ENCODE results near the gene PYGO2. TPM values are rescaled to one million over a fixed set of nuclear protein-coding genes. Genes with fewer than 3 reads are reported as not detected.
A peak's percentile ranks its signal among the peaks of the same experiment; 100 is the strongest.

Gene PYGO2
- total RNA-seq, 2 donors from 2014 or later: 44.1 to 44.6 TPM

- H3K27me3 ChIP-seq (replicated peaks; ENCODE audit: insufficient read depth): no peaks in the 10 kb centered on the region
- intact Hi-C loops (cut with DNase I): no loop called here
- peak; percentile 81 for TF ChIP-seq POLR2AphosphoS5 (IDR thresholded peaks at IDR 0.05)
- peak; percentile 50 for TF ChIP-seq POLR2A (IDR thresholded peaks at IDR 0.05)
- TF ChIP-seq, protein P1, sequence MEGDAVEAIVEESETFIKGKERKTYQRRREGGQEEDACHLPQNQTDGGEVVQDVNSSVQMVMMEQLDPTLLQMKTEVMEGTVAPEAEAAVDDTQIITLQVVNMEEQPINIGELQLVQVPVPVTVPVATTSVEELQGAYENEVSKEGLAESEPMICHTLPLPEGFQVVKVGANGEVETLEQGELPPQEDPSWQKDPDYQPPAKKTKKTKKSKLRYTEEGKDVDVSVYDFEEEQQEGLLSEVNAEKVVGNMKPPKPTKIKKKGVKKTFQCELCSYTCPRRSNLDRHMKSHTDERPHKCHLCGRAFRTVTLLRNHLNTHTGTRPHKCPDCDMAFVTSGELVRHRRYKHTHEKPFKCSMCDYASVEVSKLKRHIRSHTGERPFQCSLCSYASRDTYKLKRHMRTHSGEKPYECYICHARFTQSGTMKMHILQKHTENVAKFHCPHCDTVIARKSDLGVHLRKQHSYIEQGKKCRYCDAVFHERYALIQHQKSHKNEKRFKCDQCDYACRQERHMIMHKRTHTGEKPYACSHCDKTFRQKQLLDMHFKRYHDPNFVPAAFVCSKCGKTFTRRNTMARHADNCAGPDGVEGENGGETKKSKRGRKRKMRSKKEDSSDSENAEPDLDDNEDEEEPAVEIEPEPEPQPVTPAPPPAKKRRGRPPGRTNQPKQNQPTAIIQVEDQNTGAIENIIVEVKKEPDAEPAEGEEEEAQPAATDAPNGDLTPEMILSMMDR (IDR thresholded peaks at IDR 0.05): peak in 1 of 4 experiments; percentile 6
- 32% methylated on average over 17 of the region's 17 CpGs for WGBS
- peak overlapping the region; percentile 68 to 97 for H3K4me3 ChIP-seq
- H3K27ac ChIP-seq: peak overlapping the region; percentile 100
- no peaks in the 10 kb centered on the region for H3K36me3 ChIP-seq
- peak; percentile 93 for DNase-seq (ENCODE audit: low spot score)
- H3K9me3 ChIP-seq: no peaks in the 10 kb centered on the region
- peaks cover 31% of the 10 kb centered on the region for H3K4me1 ChIP-seq (replicated peaks)
Measured at GRCh38 chr1:155005076-155006011, 43.8 kb upstream of the PYGO2 start.

DNA sequence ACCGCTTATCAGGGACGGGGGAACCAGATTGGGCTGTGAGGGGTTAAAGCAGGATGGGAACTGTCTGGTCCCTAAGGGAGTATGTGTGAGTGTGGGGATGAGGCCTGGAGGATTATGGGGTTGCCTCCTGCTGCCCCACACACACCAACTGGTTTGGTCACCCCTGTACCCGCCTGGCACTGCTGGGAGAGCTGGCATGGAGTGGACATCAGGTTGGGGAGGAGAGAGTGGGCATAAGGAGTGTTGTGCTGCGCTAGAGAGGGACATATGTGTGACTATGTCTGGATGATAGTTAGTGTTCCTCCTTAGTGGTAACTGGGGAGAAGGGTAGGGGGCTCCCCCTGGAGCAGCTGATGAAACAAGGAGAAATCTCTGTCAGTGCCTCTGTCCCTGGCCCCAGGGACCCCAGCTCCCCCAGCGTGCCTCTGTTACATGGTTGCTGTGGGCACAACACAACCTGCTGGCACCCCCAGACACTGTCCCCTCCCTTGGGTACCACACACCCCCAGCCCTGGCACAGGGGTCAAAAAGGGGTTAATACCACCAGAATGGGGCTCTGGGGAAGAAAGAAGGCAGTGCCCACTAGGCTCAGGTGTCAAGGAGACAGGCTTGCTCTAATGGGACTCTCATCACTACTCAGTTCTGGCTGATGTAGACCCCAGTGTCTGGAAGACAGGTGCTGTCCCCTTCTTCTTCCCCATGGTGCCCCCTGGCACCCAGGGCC, 42.9 kb upstream of the PYGO2 start:
- DNase-seq (ENCODE audit: low spot score): no peak
- intact Hi-C loops (cut with DNase I): no loop called here
- WGBS: 21% methylated on average over 5 of the region's 5 CpGs
- peak; percentile 7 for TF ChIP-seq POLR2A (IDR thresholded peaks at IDR 0.05)
- no peak for TF ChIP-seq POLR2AphosphoS5 (IDR thresholded peaks at IDR 0.05)
- TF ChIP-seq, protein P1 (IDR thresholded peaks at IDR 0.05): no peak
- Histone ChIP-seq H3K9me3 (no peaks in the 10 kb centered on the region), H3K27me3 (replicated peaks; ENCODE audit: insufficient read depth) (no peaks in the 10 kb centered on the region), H3K4me1 (replicated peaks) (peaks cover 32% of the 10 kb centered on the region), H3K4me3 (peak overlapping the region; percentile 68 to 97), H3K36me3 (no peaks in the 10 kb centered on the region), H3K27ac (peak overlapping the region; percentile 100)

DNA sequence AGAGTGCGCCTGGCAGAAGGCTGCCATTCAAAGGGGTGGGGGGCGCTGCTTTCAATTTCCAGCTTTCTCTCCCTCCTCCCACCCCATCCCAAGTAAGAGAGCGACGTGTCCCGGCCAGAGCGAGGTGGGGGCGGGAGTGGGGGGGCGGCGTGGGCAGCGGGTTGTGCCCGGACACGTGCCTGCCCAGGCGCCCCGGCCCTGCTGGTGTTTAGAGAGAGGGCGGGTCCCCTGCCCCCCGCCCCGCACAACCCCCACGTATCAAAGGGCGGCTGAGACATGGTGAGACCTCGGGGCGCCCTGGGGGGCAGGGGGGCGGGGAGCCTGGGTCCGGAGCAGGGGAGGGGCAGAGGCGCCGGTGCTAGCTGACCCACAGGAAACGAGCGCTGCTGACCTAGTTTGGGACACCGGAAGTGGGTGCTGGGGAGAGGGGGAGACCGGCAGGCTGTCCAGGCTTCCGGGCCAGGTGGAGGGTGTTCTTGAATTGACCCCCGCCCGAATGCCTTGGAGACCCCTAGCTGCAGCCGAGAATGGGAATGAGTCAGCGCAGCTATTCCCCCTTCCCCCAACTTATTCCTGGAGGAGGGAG, 42.3 kb upstream of the PYGO2 start:
- no peaks in the 10 kb centered on the region for H3K27me3 ChIP-seq (replicated peaks; ENCODE audit: insufficient read depth)
- no peaks in the 10 kb centered on the region for H3K9me3 ChIP-seq
- no peaks in the 10 kb centered on the region for H3K36me3 ChIP-seq
- under 1% methylated on average over 33 of the region's 34 CpGs for WGBS
- H3K4me3 ChIP-seq: peak overlapping the region; percentile 68 to 97
- intact Hi-C loops (cut with DNase I): no loop called here
- peak overlapping the region; percentile 100 for H3K27ac ChIP-seq
- H3K4me1 ChIP-seq (replicated peaks): peaks cover 30% of the 10 kb centered on the region
- TF ChIP-seq POLR2A (IDR thresholded peaks at IDR 0.05) (no peak), POLR2AphosphoS5 (IDR thresholded peaks at IDR 0.05) (peak; percentile 2)
- DNase-seq (ENCODE audit: low spot score): peak; percentile 40

DNA sequence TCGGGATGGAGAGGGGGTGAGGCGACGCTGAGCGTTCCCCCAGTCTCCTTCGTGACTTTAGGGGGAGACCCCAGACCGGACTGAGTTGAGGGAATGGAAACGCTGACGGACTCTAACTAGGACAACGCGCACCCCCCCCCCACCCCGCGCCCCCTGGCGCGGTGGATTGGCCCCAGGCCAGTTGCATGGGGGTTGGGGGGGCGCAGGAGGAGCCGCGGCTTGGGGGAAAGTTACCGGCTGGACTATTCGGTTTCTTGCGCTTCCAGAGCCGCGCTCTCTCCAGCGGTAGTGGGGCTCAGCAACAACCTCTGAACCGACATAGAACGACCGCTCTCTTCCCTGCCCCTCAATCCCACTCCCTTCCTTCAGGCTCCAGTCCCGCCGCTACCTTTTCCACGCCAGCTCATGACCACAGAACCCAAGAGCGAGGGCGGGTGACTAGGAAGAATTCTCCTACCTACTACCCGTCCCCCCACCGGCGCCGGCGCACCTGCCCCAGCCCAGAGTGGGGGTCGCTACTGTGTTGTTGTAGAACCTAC, 41.7 kb upstream of the PYGO2 start:
- intact Hi-C loops (cut with DNase I): no loop called here
- peaks cover 30% of the 10 kb centered on the region for H3K4me1 ChIP-seq (replicated peaks)
- H3K9me3 ChIP-seq: no peaks in the 10 kb centered on the region
- WGBS: 0% methylated on average over 26 of the region's 37 CpGs
- DNase-seq (ENCODE audit: low spot score): no peak
- H3K27ac ChIP-seq: peak overlapping the region; percentile 100
- H3K36me3 ChIP-seq: no peaks in the 10 kb centered on the region
- TF ChIP-seq, protein P1 (IDR thresholded peaks at IDR 0.05): no peak
- peak; percentile 20 for TF ChIP-seq POLR2A (IDR thresholded peaks at IDR 0.05)
- no peaks in the 10 kb centered on the region for H3K27me3 ChIP-seq (replicated peaks; ENCODE audit: insufficient read depth)
- H3K4me3 ChIP-seq: peak overlapping the region; percentile 68 to 97

Measured in prostate gland (tissue), 2 donors.